T-helper 2 cell treated with Interferon-gamma antibody and Interleukin-4, amounts not matched to agents 100 ng/mL and 5 ng/mL, for 36 hours (primary cell): ENCODE results near the gene TIMM44. TPM values are rescaled to one million over a fixed set of nuclear protein-coding genes. Genes with fewer than 3 reads are reported as not detected.

Experiments
- intact Hi-C: fragments of 100-400 bp; cut with micrococcal nuclease; formaldehyde crosslinking; loops from one replicate; pipeline ENCODE4 v1.15.1; 2023
- total RNA-seq: library from RNA; stranded (reverse); gene quantifications from 2 replicates; pipeline ENCODE4 v1.2.3, GENCODE V29; 2022

TIMM44 gene, protein sequence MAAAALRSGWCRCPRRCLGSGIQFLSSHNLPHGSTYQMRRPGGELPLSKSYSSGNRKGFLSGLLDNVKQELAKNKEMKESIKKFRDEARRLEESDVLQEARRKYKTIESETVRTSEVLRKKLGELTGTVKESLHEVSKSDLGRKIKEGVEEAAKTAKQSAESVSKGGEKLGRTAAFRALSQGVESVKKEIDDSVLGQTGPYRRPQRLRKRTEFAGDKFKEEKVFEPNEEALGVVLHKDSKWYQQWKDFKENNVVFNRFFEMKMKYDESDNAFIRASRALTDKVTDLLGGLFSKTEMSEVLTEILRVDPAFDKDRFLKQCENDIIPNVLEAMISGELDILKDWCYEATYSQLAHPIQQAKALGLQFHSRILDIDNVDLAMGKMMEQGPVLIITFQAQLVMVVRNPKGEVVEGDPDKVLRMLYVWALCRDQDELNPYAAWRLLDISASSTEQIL
- 60.6 and 65.9 TPM in 2 replicates for total RNA-seq

DNA sequence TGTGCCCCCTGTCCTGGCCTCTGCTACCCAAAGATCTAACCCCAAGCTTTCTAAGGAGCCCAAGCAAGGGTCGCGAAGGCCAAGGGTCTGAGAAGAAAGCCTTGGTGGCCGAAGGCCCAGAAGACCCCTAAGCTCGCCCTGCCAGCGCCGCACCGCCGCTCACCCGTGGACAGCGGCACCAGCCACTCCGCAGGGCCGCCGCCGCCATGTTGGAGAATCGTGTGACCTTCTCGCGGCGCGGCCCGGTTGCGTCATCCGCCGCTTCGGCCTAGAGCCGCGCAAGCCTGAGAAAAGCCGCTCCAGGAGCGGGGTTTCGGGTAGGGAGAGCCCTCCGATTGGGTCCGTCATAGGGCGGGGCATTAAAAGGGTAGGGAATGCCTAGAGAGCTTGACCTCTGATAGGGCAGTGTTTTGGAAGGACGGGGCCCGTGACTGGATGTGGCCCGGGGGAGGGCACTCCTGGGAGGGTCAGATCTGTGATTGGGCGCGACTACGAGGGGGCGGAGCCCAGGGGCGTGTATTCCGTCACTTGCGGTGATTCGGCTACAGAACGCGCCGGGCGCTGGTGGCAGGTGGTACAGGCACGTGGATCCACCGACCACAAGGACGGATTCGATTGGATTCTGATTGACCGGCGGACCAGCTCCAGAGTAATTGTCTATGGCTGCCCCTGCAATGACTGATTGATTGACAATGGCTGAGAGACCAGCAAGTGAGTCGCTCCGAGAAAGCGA, at the start of gene TIMM44:
TSS of gene TIMM44 (minus strand) at position 223 of the 733 bp plus-strand sequence. CDS start at position 208, 15 bp downstream.
- intact Hi-C loops, result loop anchor here (1.0 to 2.0 kb wide), 7 partner anchors 23 to 447 kb away; partner anchors contain the start of genes MAP2K7, NDUFA7, RAB11B and RPS28

DNA sequence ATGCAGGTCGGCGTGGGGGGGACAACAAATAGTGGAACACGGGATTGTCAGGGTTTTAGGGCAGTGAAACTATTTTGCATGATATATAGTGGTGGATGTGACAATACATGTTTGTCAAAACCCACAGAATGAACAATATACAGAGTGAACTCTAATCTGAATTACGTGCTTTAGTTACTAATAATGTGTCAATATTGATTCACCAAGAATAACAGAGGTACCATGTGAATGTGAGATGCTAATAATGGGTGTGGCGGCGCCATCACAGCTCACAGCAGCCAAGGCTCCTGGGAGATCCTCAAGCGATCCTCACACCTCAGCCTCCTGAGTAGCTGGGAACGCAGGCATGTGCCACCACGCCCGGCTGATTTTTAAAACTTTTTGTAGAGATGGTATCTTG, 49.1 kb upstream of the TIMM44 start:
- intact Hi-C loops, result no loop called here

DNA sequence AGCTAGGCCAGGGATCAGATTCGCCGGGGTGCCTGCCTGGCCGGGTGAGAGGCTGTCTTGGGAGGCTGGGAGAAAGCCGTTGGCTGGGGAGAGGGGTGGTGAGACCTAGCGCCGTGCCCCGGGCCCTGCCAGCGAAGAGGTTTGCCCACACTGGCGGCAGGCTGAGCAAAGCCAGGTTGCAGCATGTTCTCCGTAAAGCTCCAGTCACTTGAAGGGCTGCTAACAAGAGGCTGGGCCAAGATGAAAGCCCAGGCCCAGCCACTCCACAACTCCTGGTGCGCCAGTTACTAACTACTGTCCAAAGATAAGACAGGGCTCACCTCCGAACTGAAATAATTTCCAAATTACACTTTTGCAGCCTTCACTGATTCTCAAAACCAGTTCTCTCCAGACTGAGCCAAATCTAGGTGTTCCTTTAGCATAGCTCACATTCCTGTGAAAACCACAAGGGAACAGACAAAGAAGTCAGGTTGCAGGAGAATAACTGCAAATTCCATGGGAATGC, 45.7 kb upstream of the TIMM44 start:
- intact Hi-C loops, result no loop called here

DNA sequence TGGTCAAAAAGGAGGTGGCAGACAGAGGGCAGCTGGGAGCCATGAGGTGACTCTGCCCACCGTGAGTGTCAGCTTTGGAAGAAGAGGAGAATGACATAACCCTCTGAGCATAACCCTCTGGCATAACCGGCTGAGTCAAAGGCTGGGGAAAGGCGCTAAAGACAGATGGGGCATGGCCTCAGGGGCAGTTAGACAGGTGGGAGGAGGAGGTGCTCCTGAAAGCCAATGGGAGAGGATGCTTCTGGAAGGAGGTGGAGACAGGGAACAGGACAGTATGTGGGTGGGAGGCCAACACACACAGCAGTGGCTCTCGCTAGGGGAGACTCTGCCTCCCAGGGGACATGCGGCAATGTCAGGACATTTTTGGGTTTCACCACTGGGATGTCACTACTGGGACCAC, 44.8 kb upstream of the TIMM44 start:
- intact Hi-C loops, result no loop called here

DNA sequence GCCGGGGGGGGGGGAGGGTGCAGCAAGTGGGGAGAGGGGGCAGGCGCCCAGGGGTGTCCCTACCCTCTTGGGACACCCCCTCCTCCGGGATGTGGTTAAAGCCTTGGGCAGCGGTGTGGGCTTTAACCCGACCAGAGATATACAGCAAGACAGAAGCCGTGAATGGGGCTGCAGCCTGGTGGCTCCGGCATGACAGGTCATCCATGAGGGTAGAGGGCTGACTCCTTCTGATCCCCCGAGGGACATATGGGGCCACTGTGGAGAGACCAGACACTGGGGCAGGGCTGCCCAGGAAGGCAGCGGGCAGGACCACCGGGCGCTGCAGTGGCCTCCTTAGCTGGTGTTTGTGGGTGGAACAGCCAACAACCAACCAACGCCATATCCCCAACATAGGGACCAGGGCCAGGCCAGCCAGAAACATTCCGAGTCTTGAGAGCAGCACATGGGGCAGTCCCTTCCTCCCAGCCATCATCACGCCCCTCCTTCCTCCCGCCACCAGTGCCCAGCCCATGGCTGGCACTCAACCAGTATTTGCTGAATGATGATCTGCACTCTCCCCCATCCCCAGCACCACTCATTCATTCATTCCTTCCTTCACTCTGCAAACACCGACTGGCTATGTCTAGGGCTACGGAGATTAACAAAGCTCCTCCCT, 43.8 kb upstream of the TIMM44 start:
- intact Hi-C loops, result no loop called here

DNA sequence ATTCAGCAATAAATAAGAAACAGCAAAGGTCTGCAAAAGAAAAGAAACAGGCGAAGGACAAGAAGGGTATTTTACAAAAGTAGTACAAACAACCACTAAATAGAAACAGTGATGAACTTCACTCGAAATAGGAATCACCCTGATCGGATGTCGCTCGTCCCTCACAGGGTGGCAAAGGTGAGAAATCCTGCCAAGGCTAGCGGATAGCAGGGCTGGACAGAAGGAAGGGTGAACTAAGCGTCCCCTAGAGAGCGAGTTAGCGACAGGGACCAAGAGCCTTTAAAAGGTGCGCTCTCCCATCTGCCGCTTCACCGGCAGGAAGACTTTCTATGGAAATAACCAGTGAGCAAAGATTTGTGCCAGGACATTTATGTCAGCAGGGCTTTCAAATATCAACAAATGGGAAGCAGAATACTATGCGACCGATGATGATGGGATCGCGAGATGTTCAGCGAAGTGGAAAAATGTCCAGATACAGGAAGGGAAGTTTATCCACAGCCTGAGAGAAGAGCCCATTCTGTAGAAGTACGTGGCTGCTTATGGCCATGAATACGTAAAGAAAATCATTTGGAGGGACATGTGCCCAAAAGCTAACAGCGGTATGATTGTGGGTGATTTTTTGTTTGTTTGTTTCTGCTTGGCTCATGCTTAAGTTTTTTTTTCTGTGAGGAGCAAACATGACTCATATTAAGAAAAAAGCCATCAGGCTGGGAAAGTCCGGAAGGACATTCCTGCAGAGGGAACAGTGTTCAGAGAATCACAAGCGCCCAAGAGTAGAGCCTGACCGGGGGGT, 43.1 kb upstream of the TIMM44 start:
- intact Hi-C loops, result no loop called here

DNA sequence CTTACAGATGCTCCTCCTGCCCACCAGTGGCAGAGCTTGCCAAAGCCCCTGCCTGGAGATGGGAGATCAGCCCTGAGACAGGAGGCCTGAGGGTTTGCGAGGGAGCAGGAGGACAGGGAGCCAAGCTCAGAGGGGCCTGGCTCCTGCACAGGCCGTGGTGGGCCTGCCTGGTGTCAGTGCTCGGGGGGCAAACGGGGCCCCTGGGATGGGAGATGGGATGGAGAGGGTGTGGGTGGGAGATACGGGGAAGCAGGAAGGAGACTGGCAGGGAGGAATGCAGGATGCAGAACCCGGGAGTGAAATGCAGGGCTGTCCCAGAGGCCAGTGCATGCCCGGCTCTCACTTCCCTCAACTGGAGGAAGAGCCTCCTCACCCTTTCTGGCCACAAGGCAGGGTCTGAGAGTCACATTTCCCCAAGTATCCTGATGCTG, 42.0 kb upstream of the TIMM44 start:
- intact Hi-C loops, result no loop called here

DNA sequence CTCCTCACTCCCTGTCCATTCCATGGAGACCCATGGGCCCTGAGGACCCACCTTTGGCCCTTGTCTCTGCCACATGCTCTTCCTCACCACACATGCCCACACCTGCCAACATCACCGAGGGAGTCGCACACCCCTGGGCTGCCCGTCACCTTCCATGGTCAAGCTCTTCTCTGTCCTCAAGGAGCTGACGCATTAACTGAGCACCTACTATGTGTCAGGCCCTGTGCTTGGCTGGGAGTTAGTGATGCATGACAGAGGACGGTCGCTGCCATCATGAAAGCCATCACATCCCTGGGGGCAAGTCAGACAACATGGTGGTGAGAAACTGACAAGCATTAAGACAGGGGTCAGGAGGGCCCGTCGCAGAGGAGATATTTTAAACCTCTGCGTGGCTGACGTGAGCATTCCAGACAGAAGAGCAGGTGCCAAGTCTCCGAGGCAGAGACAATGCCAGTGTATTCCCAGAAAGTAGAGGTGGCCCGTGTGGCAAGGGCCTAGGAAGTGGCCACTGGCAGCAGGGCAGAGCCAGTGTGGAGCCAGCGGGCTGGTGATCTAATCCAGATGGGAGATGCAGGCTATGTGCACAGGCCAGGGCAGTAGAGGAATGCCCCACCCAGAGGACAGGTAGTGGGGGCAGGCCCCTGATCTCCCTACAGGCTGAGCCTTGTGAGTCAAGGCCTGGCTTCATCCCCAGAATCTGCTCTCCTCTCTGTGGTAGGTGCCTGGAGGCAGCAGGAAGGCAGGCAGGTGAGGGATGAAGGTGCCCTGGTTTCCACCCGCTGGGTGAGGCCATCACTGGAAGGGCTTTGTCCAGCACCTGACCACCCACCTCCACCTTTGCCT, 40.8 kb upstream of the TIMM44 start:
- intact Hi-C loops, result no loop called here

DNA sequence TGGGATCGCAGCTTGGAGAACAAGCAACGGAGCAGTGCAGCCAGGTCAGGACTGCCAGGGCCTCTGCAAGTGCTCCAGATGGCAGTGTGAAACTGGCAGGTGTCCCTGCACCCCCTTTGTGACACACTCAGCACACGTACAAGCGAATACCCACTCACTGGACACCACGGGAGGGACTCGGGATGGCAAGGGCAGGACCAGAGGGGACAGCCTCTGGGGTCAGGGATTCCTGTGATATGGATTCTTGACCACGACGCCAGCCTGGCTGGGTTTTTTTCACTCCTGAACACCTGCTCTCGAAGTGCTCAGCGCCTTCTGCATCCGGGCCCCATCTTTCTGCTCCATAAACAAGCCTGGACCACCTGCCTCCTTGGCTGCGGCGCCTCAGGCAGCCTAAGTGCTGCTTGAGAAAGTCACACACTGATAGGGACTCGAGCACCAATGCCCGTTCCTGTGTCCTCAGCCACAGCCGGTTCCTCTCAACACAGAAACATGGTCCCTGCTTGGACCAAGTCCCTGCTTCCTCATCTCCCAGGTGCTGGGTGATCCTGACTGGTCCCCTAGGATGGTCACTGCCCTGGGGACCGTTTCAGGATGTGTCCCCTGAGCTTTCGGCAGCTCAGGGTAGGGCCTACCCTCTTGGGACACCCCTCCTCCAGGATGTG, 40.0 kb upstream of the TIMM44 start:
- intact Hi-C loops, result no loop called here

DNA sequence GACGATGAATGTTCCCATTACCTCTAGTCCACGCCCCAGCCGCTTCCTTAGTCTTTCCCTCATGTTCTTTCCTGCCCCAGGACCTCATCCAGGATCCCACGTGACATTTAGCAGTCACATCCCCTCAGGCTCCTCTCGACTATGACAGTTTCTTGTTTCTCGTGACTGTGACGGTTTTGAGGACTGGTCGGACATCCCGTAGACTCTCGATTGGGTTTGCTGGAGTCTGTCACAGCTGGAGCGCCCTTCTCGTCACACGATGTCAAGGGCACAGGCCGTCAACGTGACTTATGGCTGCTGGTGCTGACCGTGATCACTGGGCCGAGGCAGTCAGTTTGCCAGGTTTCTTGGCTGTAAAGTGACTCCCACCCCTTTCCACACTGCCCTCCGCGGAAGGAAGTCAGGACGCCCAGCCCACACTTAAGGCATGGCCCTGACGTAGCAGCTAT, 39.2 kb upstream of the TIMM44 start:
- intact Hi-C loops, result no loop called here

DNA sequence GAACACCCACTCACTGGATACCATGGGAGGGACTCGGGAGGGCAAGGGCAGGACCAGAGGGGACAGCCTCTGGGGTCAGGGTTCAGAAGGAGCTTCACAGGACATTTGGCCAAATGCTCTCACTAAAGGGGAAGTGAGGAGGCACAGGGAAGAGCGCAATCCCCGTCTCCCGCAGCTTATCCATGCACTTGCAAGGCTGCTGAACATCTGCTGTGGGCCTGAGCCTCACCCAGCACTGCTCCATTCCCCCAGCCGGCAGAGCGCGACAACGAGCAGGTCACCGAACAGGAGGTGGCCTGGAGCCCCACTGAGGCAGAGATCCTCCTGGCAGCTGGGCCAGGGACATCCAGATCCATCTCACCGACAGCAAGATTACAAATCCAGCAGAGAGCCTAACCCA, 38.6 kb upstream of the TIMM44 start:
- intact Hi-C loops, result no loop called here

DNA sequence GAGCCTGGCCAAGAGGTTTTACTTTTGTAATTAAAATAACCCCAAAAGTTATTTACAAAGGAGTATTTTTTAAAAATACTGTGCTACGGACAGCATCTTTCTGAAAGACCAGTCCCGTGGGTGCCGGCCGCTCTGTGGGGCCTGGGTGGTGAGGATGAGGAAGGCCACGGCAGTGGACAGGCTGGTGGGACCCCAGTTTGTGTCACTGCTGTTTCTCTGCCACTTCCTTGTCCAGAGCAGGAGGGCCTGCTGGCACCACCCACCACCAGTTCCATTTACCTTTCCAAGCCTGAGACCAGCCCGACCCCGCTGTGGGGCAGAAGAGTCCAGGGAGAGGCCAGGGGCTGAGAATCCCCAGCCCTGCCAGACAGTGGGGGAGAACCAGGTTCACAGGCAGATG, 38.2 kb upstream of the TIMM44 start:
- intact Hi-C loops, result no loop called here

DNA sequence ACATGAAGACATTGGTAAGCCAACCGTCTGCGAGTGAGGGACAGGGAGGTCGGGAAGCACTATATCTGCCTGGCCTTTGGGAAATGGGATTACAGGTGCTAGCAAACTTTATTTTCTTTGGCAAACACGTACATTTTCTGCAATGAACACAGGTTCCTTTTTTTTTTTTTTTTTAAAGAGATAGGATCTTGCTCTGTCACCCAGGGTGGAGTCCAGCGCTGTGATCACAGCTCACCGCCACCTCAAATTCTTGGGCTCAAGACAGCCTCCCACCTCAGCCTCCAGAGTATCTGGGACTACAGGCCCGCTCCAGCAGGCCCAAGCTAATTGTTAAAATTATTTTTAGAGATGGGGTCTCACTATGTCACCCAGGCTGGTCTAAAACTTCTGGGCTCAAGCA, 37.7 kb upstream of the TIMM44 start:
- intact Hi-C loops, result no loop called here

DNA sequence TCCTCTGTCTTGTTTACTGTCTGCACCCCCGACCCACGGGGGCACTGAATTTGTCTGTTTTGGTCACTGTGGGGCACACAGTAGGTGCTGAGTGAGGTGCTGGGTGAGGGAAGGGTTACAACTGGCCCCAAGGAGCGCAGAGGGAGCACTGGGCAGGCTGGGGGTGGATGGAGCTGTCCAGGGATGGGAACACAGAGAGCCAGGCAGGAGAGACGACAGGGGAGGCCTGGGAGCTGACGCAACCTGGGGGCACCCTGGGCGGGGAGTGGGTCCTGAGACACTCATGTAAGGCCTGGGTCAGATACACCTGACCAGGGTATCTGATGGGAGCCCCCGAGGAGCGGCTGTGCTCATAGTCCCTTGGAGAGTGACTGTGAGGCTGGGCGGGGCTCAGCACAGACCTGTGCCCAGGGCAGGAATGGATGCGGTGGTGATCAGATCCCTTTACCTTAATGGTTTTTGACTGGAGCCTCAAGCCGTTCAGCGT, 37.2 kb upstream of the TIMM44 start:
- intact Hi-C loops, result no loop called here

DNA sequence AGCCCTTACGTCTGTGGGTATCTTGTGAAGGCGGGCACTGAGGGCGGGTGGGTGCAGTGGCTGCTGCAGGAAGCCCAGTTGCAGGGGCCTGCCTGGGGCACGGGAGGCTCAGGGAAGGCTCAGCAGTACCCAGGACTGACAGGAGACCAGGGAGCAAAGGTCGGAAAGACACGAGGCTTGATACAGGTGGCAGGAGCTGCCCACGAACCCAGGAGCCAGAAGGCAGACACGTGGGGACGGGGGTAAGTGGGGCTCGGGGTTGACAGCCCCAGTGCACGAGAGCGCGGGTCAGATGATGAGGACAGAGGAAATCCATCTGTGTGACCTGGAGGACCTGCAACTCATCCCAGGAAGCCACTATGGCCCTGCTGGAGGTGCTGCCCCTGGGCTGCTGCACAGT, 36.7 kb upstream of the TIMM44 start:
- intact Hi-C loops, result no loop called here

DNA sequence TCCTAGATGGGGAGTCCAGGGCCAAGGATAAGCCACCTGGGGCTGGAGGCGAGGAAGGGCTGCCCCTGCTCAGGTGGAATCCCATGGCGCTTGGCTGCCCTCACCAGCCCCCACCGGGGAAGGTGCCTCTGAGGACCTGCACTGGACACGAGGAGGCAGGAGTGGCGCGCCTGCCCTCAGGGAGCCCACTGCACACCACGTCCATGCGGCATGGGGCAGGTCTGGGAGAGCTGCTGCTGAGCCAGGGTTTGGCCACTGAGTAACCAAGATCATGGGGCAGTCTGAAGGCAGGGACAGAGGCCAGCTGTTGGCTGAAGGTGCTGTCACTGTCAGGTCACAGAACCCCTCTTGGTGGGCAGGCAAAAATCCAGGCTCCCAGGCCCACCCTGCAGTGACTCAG, 36.1 kb upstream of the TIMM44 start:
- intact Hi-C loops, result no loop called here

DNA sequence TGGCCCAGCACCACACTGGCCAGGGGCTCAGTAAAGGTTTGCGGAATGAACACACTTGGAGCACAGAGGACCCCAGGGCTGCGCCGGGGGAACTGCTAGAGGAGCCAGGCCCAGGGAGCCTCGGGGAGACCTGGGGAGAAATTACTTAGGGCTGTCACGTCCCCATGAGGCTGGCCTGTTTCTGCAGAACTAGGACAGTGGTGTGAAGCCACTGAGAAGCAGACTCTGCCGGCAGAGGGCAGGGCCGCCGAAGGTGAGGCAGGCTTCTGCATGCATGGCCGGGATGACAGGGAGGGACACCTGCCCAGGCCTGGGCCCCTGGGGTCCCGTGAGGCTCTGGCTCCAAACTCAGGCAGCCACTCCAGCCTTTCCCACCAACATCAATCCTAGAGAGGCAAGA, 35.5 kb upstream of the TIMM44 start:
- intact Hi-C loops, result no loop called here

DNA sequence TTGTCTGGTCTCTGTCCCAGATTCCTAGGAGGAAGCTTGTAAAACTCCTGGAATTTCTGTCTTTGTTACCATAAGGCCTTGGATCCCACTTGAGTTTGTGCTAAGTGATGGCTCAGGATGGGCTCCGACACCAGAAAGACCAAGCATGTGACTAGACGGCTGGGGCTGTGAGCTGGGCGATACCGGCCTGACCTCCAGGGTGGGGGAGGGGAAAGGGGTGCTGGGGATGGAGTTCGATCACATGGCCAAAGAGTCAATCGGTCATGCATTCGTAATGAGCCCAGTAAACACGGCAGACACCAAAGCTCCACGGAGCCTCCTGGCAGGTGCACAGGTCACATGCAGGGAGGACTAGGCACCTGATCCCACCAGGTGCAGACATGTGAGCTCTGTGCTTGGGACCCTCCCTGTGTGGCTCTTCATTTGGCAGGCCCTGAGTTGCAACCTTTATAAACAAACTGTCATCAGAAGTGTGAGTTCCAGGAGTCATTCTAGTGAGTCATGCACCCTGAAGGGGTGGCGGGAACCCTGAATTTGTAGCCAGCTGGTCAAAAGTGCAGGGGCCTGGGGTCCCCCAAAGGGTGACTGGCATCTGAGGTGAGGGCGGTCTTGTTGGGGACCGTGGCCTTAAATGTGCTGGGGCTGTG, 34.8 kb upstream of the TIMM44 start:
- intact Hi-C loops, result no loop called here

DNA sequence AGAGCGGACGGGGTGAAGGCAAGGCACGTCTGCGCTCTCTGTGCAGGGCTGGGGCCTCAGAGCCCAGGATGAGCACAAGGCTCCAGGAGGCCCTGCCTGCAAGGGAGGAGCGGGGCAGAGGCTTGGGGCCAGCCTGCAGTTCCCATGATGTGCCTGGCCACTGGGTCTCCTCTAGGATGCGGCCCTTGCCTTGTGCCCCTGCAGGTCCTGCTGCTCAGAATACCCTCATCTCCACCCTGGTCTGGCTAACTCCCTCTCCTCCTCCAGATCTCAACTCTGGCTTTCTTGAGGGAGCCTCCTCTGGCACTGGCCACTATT, 34.2 kb upstream of the TIMM44 start:
- intact Hi-C loops, result no loop called here
